Lower leg skin (tissue), 4 donors: Measurements from ENCODE around the gene CENPK. TPM values are rescaled to one million over a fixed set of nuclear protein-coding genes. Genes with fewer than 3 reads are reported as not detected.
"Not testable (repeated sequence)": the region's sequence is repeated elsewhere in the genome, so short reads cannot be mapped to it uniquely, and the experiment has no call there.

Experiments used
- DNase-seq, 2 donors: peaks; one replicate each; pipeline ENCODE4 v3.0.0-alpha.2; 2019; ENCODE audit warnings: low spot score in 2 of 2
- H3K4me3 ChIP-seq: fragments of 200-600 bp; sonication (generic); 2 replicates; pipeline ENCODE4 v1.5.1; 2017; ENCODE audit warnings: mild to moderate bottlenecking, low read depth; ENCODE audit not compliant: poor library complexity, severe bottlenecking
- POLR2A ChIP-seq, 2 donors: fragments of 450-650 bp; IDR thresholded peaks; one replicate each; pipeline ENCODE4 v1.6.1; 2016 to 2017; ENCODE audit warnings: antibody characterized with exemption in 2 of 2, mild to moderate bottlenecking in 1 of 2, moderate library complexity in 1 of 2
- WGBS, 2 donors: methylation state at CpG; one replicate each; pipeline ENCODE4 v1.1.5; 2018; 5-methylcytosine and 5-hydroxymethylcytosine counted together
- intact Hi-C: fragments of 100-400 bp; cut with DNase I; formaldehyde crosslinking; loops from one replicate; pipeline ENCODE4 v1.15.0; 2023; ENCODE audit warnings: low total_unique reads
- total RNA-seq, 4 donors: library from RNA; depleted of rRNA; stranded (reverse); fragments of >200 nt; gene quantifications; one replicate each; pipeline ENCODE4 v1.1.0, GENCODE V29; 2016
- TF ChIP-seq, protein P1 (sequence below), 3 donors: fragments of 450-650 bp; IDR thresholded peaks; one replicate each; pipeline ENCODE4 v1.5.1; 2016; ENCODE audit warnings: antibody characterized with exemption in 3 of 3, mild to moderate bottlenecking in 3 of 3, moderate library complexity in 2 of 3

CENPK gene, protein sequence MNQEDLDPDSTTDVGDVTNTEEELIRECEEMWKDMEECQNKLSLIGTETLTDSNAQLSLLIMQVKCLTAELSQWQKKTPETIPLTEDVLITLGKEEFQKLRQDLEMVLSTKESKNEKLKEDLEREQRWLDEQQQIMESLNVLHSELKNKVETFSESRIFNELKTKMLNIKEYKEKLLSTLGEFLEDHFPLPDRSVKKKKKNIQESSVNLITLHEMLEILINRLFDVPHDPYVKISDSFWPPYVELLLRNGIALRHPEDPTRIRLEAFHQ
- 1 to 10 TPM in 3 of 4 donors, under 1 TPM in 1; 0.72 to 1.8 (median 1.3) TPM for total RNA-seq

DNA sequence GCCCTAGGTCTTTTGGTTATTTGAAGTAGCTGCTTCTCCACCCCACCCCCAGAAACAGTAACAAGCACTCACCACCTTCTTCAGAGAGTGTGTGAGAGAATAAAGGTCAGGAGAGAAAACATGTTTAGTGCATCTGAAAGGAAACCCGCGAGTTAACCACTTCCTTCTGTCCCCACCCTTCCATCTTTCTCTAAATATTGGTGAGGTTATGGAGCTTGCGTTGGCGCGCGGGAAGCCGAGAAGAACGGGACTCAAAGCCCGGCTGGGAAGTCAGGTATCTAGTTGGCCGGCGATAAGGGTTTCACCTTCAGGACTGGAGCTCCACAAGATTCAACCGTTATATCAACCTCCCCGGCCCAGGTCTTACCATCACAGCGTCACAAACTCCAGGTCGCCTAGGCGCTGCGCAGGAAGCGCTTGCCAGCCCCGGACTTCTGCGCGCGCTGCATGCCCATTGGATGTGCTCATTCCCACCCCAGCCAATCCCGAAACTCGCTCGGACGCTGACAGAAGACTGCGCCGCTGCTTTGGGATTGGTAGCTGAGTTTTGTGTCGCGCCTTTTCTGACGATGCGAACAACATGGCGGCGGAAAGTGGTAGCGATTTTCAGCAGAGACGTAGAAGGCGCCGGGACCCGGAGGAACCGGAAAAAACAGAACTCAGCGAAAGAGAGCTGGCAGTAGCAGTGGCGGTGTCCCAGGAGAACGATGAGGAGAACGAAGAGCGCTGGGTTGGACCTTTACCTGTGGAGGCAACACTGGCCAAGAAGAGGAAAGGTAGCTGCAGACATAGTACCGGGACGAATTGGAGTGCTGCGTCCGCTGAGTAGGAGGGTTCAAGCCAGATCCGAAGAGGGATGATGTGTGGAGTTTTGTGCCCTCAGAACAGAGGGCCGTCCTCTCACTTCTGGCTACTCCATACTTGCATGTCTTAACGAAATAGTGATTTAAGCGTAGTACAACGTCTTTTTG, at the start of gene CENPK, which contains the start of gene PPWD1:
Gene CENPK, minus strand, starts transcription at position 438 of the 971 bp plus-strand sequence. CDS start 8,261 bp downstream, outside the sequence.
Gene PPWD1, plus strand, starts transcription at position 566 of the 971 bp plus-strand sequence. Its CDS starts 15 bp downstream, at position 581.
- intact Hi-C loops, result no loop called here
- TF ChIP-seq, protein P1, sequence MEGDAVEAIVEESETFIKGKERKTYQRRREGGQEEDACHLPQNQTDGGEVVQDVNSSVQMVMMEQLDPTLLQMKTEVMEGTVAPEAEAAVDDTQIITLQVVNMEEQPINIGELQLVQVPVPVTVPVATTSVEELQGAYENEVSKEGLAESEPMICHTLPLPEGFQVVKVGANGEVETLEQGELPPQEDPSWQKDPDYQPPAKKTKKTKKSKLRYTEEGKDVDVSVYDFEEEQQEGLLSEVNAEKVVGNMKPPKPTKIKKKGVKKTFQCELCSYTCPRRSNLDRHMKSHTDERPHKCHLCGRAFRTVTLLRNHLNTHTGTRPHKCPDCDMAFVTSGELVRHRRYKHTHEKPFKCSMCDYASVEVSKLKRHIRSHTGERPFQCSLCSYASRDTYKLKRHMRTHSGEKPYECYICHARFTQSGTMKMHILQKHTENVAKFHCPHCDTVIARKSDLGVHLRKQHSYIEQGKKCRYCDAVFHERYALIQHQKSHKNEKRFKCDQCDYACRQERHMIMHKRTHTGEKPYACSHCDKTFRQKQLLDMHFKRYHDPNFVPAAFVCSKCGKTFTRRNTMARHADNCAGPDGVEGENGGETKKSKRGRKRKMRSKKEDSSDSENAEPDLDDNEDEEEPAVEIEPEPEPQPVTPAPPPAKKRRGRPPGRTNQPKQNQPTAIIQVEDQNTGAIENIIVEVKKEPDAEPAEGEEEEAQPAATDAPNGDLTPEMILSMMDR (IDR thresholded peaks at IDR 0.05), result no peak
- no peak for TF ChIP-seq POLR2A (IDR thresholded peaks at IDR 0.05)
- DNase-seq, result peak; percentile 95 to 99
- WGBS, 2 donors, result 0% methylated on average over 38 to 54 of the region's 54 CpGs
- peak within 1 kb of the TSS; percentile 80 for H3K4me3 ChIP-seq

DNA sequence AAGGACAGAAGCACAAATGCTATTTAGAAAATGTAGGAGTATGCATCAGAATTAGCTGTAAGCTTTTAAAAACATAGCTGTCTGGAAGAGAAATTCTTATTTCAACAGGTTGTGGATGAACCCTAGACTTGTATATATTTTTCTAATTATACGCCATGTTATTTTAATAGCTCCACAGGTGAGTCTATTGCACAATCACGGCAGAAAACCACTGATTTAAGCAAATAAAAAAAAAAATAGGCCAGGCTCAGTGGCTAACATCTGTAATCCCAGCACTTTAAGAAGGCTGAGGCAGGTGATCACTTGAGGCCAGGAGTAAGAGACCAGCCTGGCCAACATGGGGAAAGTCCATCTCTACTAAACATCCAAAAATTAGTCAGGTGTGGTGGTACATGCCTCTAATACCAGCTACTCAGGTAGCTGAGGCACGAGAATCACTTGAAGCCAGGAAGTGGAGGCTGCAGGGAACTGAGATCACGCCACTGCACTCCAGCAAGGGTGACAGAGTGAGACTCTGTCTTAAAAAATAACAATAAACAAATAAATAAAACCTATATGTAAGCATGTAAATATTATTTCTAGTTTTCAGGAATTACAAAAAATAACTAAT, 49.4 kb upstream of the CENPK start:
- H3K4me3 ChIP-seq, result no peak overlapping the region
- TF ChIP-seq, protein P1 (IDR thresholded peaks at IDR 0.05), result no peak
- TF ChIP-seq POLR2A (IDR thresholded peaks at IDR 0.05), result no peak
- 88 to 91% methylated on average over 4 of the region's 4 CpGs for WGBS, 2 donors
- no peak for DNase-seq
- intact Hi-C loops, result no loop called here

DNA sequence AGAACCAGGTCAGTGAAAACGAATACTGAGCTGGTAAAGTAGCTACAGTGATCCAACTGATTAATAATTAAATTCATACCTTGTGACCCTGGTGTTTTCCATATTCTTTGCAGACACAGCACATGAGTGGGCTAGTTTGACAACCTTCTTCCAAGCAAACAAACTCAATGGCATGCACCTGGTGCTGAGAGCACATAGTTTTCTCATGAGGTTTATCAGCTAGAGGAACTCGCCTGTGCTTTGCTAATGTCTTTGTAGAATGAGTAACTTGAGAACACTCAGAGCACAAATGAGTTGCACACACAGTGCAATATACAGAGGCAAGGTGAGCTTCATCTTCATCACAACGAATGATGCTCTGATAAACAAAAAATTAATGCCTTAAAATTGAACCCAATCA, 48.6 kb upstream of the CENPK start:
- intact Hi-C loops, result no loop called here
- no peak for TF ChIP-seq POLR2A (IDR thresholded peaks at IDR 0.05)
- 86 to 87% methylated on average over 3 of the region's 3 CpGs for WGBS, 2 donors
- DNase-seq, result no peak
- H3K4me3 ChIP-seq, result no peak overlapping the region

DNA sequence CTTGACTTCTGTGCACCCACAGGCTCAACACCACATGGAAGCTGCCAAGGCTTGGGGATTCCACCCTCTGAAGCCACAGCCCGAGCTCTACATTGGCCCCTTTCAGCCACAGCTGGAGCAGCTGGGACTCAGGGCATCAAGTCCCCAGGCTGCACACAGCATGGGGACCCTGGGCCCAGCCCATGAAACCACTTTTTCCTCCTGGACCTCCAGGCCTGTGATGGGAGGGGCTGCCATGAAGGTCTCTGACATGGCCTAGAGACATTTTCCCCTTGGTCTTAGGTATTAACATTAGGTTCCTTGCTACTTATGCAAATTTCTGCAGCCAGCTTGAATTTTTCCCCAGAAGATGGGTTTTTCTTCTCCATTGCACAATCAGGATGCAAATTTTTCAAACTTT, 38.8 kb upstream of the CENPK start:
- 100% methylated on average over 1 of the region's 1 CpG for WGBS, 2 donors
- DNase-seq, H3K4me3 ChIP-seq, intact Hi-C loops: not testable (repeated sequence)

DNA sequence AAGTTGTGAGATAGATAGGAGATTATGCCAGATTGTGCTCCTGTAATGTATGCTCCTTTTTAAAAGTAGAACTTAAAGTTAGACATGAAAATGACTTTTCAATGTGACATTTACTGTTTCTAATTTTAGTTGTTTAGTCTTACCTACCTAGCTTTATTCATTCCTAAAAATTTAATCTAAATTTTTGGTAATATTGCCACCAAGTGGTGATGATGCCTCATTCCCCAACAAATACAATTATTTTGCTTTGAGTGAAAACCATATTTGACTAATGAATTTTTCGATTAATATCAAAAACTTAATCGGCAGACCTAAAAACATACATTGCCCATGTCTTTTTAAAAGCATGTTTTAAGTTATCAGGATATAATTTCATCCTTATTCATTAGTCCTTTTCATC, 25.7 kb upstream of the CENPK start:
- no peak overlapping the region for H3K4me3 ChIP-seq
- 89 to 96% methylated on average over 2 of the region's 2 CpGs for WGBS, 2 donors
- intact Hi-C loops, result no loop called here
- no peak for DNase-seq
- no peak for TF ChIP-seq POLR2A (IDR thresholded peaks at IDR 0.05)
- TF ChIP-seq, protein P1 (IDR thresholded peaks at IDR 0.05), result no peak

DNA sequence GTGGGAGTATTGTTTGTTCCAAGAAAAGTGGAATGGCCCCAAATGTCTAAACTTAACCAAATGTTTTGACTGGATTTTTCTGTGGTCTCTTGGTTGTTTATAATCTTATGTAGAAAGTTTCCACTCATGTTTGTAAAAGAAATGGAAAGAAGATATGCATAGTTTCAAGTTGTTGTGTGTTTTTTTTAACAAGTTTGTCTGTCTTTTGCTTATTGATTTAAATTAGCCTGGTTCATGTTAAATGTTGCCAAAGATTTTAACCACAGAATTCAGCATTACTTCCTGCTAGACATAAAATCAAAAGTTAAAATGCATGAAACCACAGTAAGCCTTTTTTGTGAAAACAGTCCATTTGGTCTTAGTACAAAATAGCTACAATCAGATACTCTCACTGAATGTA, 14.2 kb upstream of the CENPK start:
- TF ChIP-seq POLR2A (IDR thresholded peaks at IDR 0.05), result no peak
- TF ChIP-seq, protein P1 (IDR thresholded peaks at IDR 0.05), result no peak
- intact Hi-C loops, result no loop called here
- no peak overlapping the region for H3K4me3 ChIP-seq
- no peak for DNase-seq
